HCT116 (cell line): ENCODE measurements around the gene MYH8. TPM values are rescaled to one million over a fixed set of nuclear protein-coding genes. Genes with fewer than 3 reads are reported as not detected.

Source experiments
- ATAC-seq: fragments of 200-7000 bp; cut with Tn5 transposase; 2 replicates; pipeline ENCODE4 v1.9.1; 2020; ENCODE audit warnings: mild to moderate bottlenecking, moderate library complexity
- Bru-seq: library from RNA; stranded (reverse); fragments of 400-500 nt; gene quantifications from one replicate; lab custom pipeline; 2021; lab: Mats Ljungman, UMichigan
- BruChase-seq, 2 experiments: library from RNA; stranded (reverse); fragments of 400-500 nt; gene quantifications; one replicate each; lab custom pipeline; 2021; lab: Mats Ljungman, UMichigan
- BruUV-seq: library from RNA; stranded (reverse); fragments of 400-500 nt; replicated peaks from 2 replicates; lab custom pipeline; 2021; lab: Mats Ljungman, UMichigan
- CTCF ChIA-PET: fragments of 300-600 bp; sonication (Branson Sonifier 250); formaldehyde crosslinking; loops from one replicate; lab custom pipeline; 2021; ENCODE audit warnings: antibody characterized with exemption; lab: Charles Lee
- POLR2A ChIA-PET: fragments of 300-600, 350-600 bp; sonication (Branson Sonifier 250); formaldehyde crosslinking; loops from one replicate; lab custom pipeline; 2021; ENCODE audit warnings: antibody characterized with exemption; lab: Charles Lee
- RAD21 ChIA-PET, 2 experiments: fragments of 300-600 bp; sonication (Branson Sonifier 250); formaldehyde crosslinking; loops; one replicate each; lab custom pipeline; 2023; ENCODE audit warnings: low total read pairs in 2 of 2; ENCODE audit not compliant: uncharacterized antibody in 2 of 2, unreplicated experiment in 2 of 2, low non-redundant PET in 1 of 2; lab: Charles Lee
- DNase-seq: peaks from one replicate; pipeline ENCODE4 v3.0.0-alpha.2; 2010; ENCODE audit warnings: low read depth, low spot score
- H2AFZ ChIP-seq: fragments of 200-600 bp; shearing (Covaris generic), sonication (generic); 2 replicates; pipeline ENCODE4 v1.6.1; 2017; ENCODE audit warnings: low read depth, mixed run types, mixed read lengths, antibody characterized with exemption, low read length; ENCODE audit not compliant: poor library complexity, severe bottlenecking
- H3K27ac ChIP-seq: 2 replicates; pipeline ENCODE4 v1.5.1; 2012; ENCODE audit warnings: low read depth, low read length
- H3K27me3 ChIP-seq: fragments of 200-600 bp; sonication (generic); 2 replicates; pipeline ENCODE4 v1.6.1; 2016; ENCODE audit warnings: mixed run types, low read length, mixed read lengths; ENCODE audit not compliant: insufficient read depth
- H3K36me3 ChIP-seq, 2 experiments: fragments of 200-500 bp in 1 of 2; fragments of 200-600 bp in 1 of 2; sonication (Bioruptor generic) in 1 of 2; sonication (generic) in 1 of 2; 2 replicates each; pipeline versions ENCODE4 v1.5.1 to v1.6.1; 2014 to 2016; ENCODE audit warnings: low read length in 2 of 2, inconsistent platforms in 1 of 2, mixed read lengths in 1 of 2, mixed run types in 1 of 2; ENCODE audit not compliant: insufficient read depth in 2 of 2, control insufficient read depth in 1 of 2
- H3K4me1 ChIP-seq, 2 experiments: fragments of 200-600 bp in 1 of 2; sonication (generic) in 1 of 2; 2 replicates each; pipeline versions ENCODE4 v1.5.1 to v1.6.1; 2012 to 2017; ENCODE audit warnings: low read length in 2 of 2, inconsistent platforms in 1 of 2, mild to moderate bottlenecking in 1 of 2, mixed read lengths in 1 of 2, mixed run types in 1 of 2, moderate library complexity in 1 of 2; ENCODE audit not compliant: insufficient read depth in 2 of 2, control insufficient read depth in 1 of 2
- H3K4me2 ChIP-seq: fragments of 200-600 bp; sonication (generic); 2 replicates; pipeline ENCODE4 v1.6.1; 2017; ENCODE audit warnings: mixed run types, low read length, mixed read lengths
- H3K4me3 ChIP-seq, 2 experiments: fragments of 200-600 bp in 1 of 2; sonication (generic) in 1 of 2; replicated peaks in 1 of 2; 2 replicates each; pipeline ENCODE4 v1.5.1; 2011 to 2016; ENCODE audit warnings: low read length in 2 of 2, control low read depth in 1 of 2, low read depth in 1 of 2, mild to moderate bottlenecking in 1 of 2, mixed read lengths in 1 of 2, mixed run types in 1 of 2
- H3K79me2 ChIP-seq: fragments of 200-600 bp; sonication (generic); 2 replicates; pipeline ENCODE4 v1.6.1; 2017; ENCODE audit warnings: mild to moderate bottlenecking, mixed run types, low read length, moderate library complexity, mixed read lengths; ENCODE audit not compliant: insufficient read depth
- H3K9ac ChIP-seq: fragments of 200-600 bp; sonication (generic); 2 replicates; pipeline ENCODE4 v1.6.1; 2016; ENCODE audit warnings: low read length, mixed read lengths
- H3K9me2 ChIP-seq: fragments of 200-600 bp; sonication (generic), shearing (Covaris generic); 2 replicates; pipeline ENCODE4 v1.6.1; 2017; ENCODE audit warnings: mixed run types, mild to moderate bottlenecking, moderate library complexity; ENCODE audit not compliant: insufficient read depth
- H3K9me3 ChIP-seq, 2 experiments: fragments of 200-500 bp in 1 of 2; fragments of 200-600 bp in 1 of 2; sonication (Bioruptor generic) in 1 of 2; sonication (generic) in 1 of 2; 2 replicates each; pipeline ENCODE4 v1.6.1; 2014 to 2017; ENCODE audit warnings: low read length in 2 of 2, mixed read lengths in 2 of 2, inconsistent platforms in 1 of 2, low read depth in 1 of 2, mild to moderate bottlenecking in 1 of 2, mixed run types in 1 of 2, moderate library complexity in 1 of 2; ENCODE audit not compliant: control insufficient read depth in 1 of 2, insufficient read depth in 1 of 2
- H4K20me1 ChIP-seq: fragments of 200-600 bp; sonication (generic), shearing (Covaris generic); 2 replicates; pipeline ENCODE4 v1.6.1; 2017; ENCODE audit warnings: mixed run types, mild to moderate bottlenecking, moderate library complexity; ENCODE audit not compliant: insufficient read depth
- ATF3 ChIP-seq: IDR thresholded peaks from 2 replicates; pipeline ENCODE4 v1.6.1; 2012
- CTCF ChIP-seq, 3 experiments: fragments of 200-600 bp in 1 of 3; sonication (generic) in 1 of 3; IDR thresholded peaks in 2 of 3; conservative IDR thresholded peaks in 1 of 3; 2 replicates each; pipeline ENCODE4 v1.5.1; 2012 to 2017; ENCODE audit warnings: low read depth in 2 of 3, low read length in 2 of 3, antibody characterized with exemption in 1 of 3, borderline replicate concordance in 1 of 3, control low read depth in 1 of 3, mild to moderate bottlenecking in 1 of 3, mixed read lengths in 1 of 3, mixed run types in 1 of 3, moderate library complexity in 1 of 3; ENCODE audit not compliant: insufficient read depth in 1 of 3
- EGR1 ChIP-seq: IDR thresholded peaks from 2 replicates; pipeline ENCODE4 v1.6.1; 2012; ENCODE audit warnings: low read depth
- ELF1 ChIP-seq: IDR thresholded peaks from 2 replicates; pipeline ENCODE4 v1.6.1; 2012; ENCODE audit warnings: low read depth, borderline replicate concordance
- EZH2phosphoT487 ChIP-seq: fragments of 200-600 bp; IDR thresholded peaks from 2 replicates; pipeline ENCODE4 v1.6.1; 2018; ENCODE audit warnings: antibody characterized with exemption, borderline replicate concordance
- FOSL1 ChIP-seq: IDR thresholded peaks from 2 replicates; pipeline ENCODE4 v1.6.1; 2012; ENCODE audit warnings: low read depth
- JUND ChIP-seq: IDR thresholded peaks from 2 replicates; pipeline ENCODE4 v1.6.1; 2012
- POLR2AphosphoS5 ChIP-seq: IDR thresholded peaks from 2 replicates; pipeline ENCODE4 v1.6.1; 2011; ENCODE audit warnings: mild to moderate bottlenecking, low read depth, low read length, moderate library complexity
- RAD21 ChIP-seq: IDR thresholded peaks from 2 replicates; pipeline ENCODE4 v1.6.1; 2012; ENCODE audit warnings: low read depth, mild to moderate bottlenecking
- SP1 ChIP-seq: IDR thresholded peaks from 2 replicates; pipeline ENCODE4 v1.6.1; 2012; ENCODE audit warnings: low read depth
- SRF ChIP-seq: IDR thresholded peaks from 2 replicates; pipeline ENCODE4 v1.6.1; 2012; ENCODE audit warnings: low read depth
- YY1 ChIP-seq: IDR thresholded peaks from 2 replicates; pipeline ENCODE4 v1.6.1; 2011; ENCODE audit warnings: low read length, low read depth, moderate library complexity, mild to moderate bottlenecking; ENCODE audit not compliant: insufficient replicate concordance; ENCODE audit errors: extremely low read depth
- ZFX ChIP-seq: fragments of 450-650 bp; IDR thresholded peaks from 2 replicates; pipeline ENCODE4 v1.6.1; 2017
- ZNF274 ChIP-seq: fragments of 200-500 bp; sonication (Bioruptor generic); IDR thresholded peaks from 2 replicates; pipeline ENCODE4 v1.6.1; 2014; ENCODE audit warnings: mild to moderate bottlenecking, low read depth, low read length, inconsistent platforms
- intact Hi-C: fragments of 100-400 bp; cut with micrococcal nuclease; formaldehyde crosslinking; loops from 2 replicates; pipeline ENCODE4 v1.10.0; 2022
- long read RNA-seq: library from polyadenylated mRNA; unstranded; transcript quantifications from one replicate; pipeline ENCODE4 v2.0.0, GENCODE V29; 2021; ENCODE audit not compliant: unreplicated experiment
- polyA plus RNA-seq: library from polyadenylated mRNA; unstranded; fragments of >200 nt; gene quantifications from 2 replicates; pipeline ENCODE4 v1.2.1, GENCODE V29; 2012; ENCODE audit warnings: missing spikeins
- total RNA-seq: library from RNA; stranded (reverse); gene quantifications from one replicate; pipeline ENCODE4 v1.2.1, GENCODE V29; 2021; ENCODE audit not compliant: unreplicated experiment

Gene MYH8
- not detected for total RNA-seq
- polyA plus RNA-seq: not detected in 2 replicates
- not detected for Bru-seq, nascent RNA
- not detected for BruChase-seq, experiment 1, labeled RNA remaining after a 6-hour chase
- BruChase-seq, experiment 2, labeled RNA remaining after a 2-hour chase: not detected
- long read RNA-seq: 0 reads

- CTCF ChIA-PET: no interaction called here
- Histone ChIP-seq H2AFZ (no peak within 1 kb of the TSS), H3K79me2 (no peaks in the 10 kb centered on the region), H3K36me3 (no peaks in the 10 kb centered on the region), H3K9me2 (no peaks in the 10 kb centered on the region), H3K4me3 (no peak within 1 kb of the TSS), H3K9ac (no peak within 1 kb of the TSS), H3K9me3 (no peaks in the 10 kb centered on the region), H3K27ac (no peak within 1 kb of the TSS), H4K20me1 (no peaks in the 10 kb centered on the region), H3K27me3 (no peaks in the 10 kb centered on the region; the same call in 1 of the 2 replicates), H3K4me1 (no peaks in the 10 kb centered on the region), H3K4me2 (no peak within 1 kb of the TSS)
- DNase-seq: no peak
- POLR2A ChIA-PET: no interaction called here
- no TSS peak for BruUV-seq
- TF ChIP-seq ZFX: no peak
- TF ChIP-seq ZNF274: no peak
- TF ChIP-seq FOSL1: no peak
- TF ChIP-seq EGR1: no peak
- no peak for TF ChIP-seq JUND
- TF ChIP-seq SRF: no peak
- TF ChIP-seq ATF3: no peak
- TF ChIP-seq YY1: no peak
- no peak for TF ChIP-seq RAD21
- TF ChIP-seq EZH2phosphoT487: no peak
- no peak for TF ChIP-seq SP1
- TF ChIP-seq POLR2AphosphoS5: no peak
- ATAC-seq: no peak
- intact Hi-C loops: no loop called here
- RAD21 ChIA-PET: no interaction called here
These were observed at the start of gene MYH8 for GRCh38 chr17:10421900-10422542. Gene MYH8, minus strand, starts transcription at chr17:10421950. Its CDS starts 1,723 bp downstream, at chr17:10420227.

- H3K27me3 ChIP-seq: peaks cover 26% of the 10 kb centered on the region
- no peaks in the 10 kb centered on the region for H4K20me1 ChIP-seq
- H3K36me3 ChIP-seq: no peaks in the 10 kb centered on the region
- H3K27ac ChIP-seq: no peak within 1 kb of the TSS
- no peak for DNase-seq
- H2AFZ ChIP-seq: no peak within 1 kb of the TSS
- H3K9me2 ChIP-seq: no peaks in the 10 kb centered on the region
- TF ChIP-seq CTCF (IDR thresholded peaks at IDR 0.05 in 2 of 3, conservative IDR thresholded peaks at IDR 0.05 in 1 of 3; ENCODE audit: borderline replicate concordance in 1 of 3, insufficient read depth in 1 of 3, low read depth in 2 of 3, low read length in 2 of 3): no peak
- no peak for TF ChIP-seq ATF3
- TF ChIP-seq EGR1: no peak
- no peak for TF ChIP-seq ELF1
- no peak within 1 kb of the TSS for H3K4me3 ChIP-seq
- CTCF ChIA-PET: no interaction called here
- H3K4me1 ChIP-seq: no peaks in the 10 kb centered on the region
- no peak within 1 kb of the TSS for H3K4me2 ChIP-seq
- H3K79me2 ChIP-seq: no peaks in the 10 kb centered on the region
- no TSS peak for BruUV-seq
- intact Hi-C loops: no loop called here
- H3K9ac ChIP-seq: no peak within 1 kb of the TSS
- no peak for ATAC-seq
- H3K9me3 ChIP-seq: no peaks in the 10 kb centered on the region
- RAD21 ChIA-PET: no interaction called here
- POLR2A ChIA-PET: no interaction called here
These were observed 47.7 kb upstream of the MYH8 start, which contains the start of gene MYH4 for GRCh38 chr17:10469459-10469858. Gene MYH4, minus strand, starts transcription at chr17:10469559. Its CDS starts 2,814 bp downstream, at chr17:10466745.
